GM23338 (cell line): Measurements from ENCODE around the gene NECAP2. TPM values are rescaled to one million over a fixed set of nuclear protein-coding genes. Genes with fewer than 3 reads are reported as not detected.
"Not testable (repeated sequence)": the region's sequence is repeated elsewhere in the genome, so short reads cannot be mapped to it uniquely, and the experiment has no call there.

Source experiments
- ATAC-seq: fragments of 200-7000 bp; cut with Tn5 transposase; 3 replicates; pipeline ENCODE4 v1.9.1; 2020
- DNase-seq: peaks from one replicate; pipeline ENCODE4 v3.0.0-alpha.2; 2015; ENCODE audit warnings: low spot score
- H2AFZ ChIP-seq: fragments of 200-600 bp; sonication (generic); 2 replicates; pipeline ENCODE4 v1.8.0; 2016; ENCODE audit warnings: antibody characterized with exemption, mild to moderate bottlenecking, moderate library complexity
- H3F3A ChIP-seq: fragments of 200-600 bp; sonication (generic); replicated peaks from 2 replicates; pipeline ENCODE4 v1.8.0; 2017; ENCODE audit warnings: antibody characterized with exemption, mixed run types, low read depth
- H3K27ac ChIP-seq: fragments of 200-600 bp; sonication (generic); 2 replicates; pipeline ENCODE4 v1.6.1; 2016; ENCODE audit warnings: low read depth
- H3K27me3 ChIP-seq: fragments of 200-600 bp; sonication (generic); 2 replicates; pipeline ENCODE4 v1.8.0; 2016; ENCODE audit warnings: mild to moderate bottlenecking, mixed run types, moderate library complexity; ENCODE audit not compliant: insufficient read depth
- H3K36me3 ChIP-seq: fragments of 200-600 bp; sonication (generic); 2 replicates; pipeline ENCODE4 v1.8.0; 2016; ENCODE audit warnings: mild to moderate bottlenecking; ENCODE audit not compliant: insufficient read depth
- H3K4me1 ChIP-seq: fragments of 200-600 bp; sonication (generic); 2 replicates; pipeline ENCODE4 v1.8.0; 2016; ENCODE audit warnings: mild to moderate bottlenecking, moderate library complexity; ENCODE audit not compliant: insufficient read depth
- H3K4me2 ChIP-seq: fragments of 200-600 bp; sonication (generic); 2 replicates; pipeline ENCODE4 v1.7.1; 2017; ENCODE audit warnings: mixed run types
- H3K4me3 ChIP-seq: fragments of 200-600 bp; sonication (generic); 2 replicates; pipeline ENCODE4 v1.6.1; 2016; ENCODE audit warnings: mixed run types
- H3K79me2 ChIP-seq: fragments of 200-600 bp; sonication (generic); replicated peaks from 2 replicates; pipeline ENCODE4 v1.8.0; 2017; ENCODE audit warnings: mild to moderate bottlenecking; ENCODE audit not compliant: insufficient read depth
- H3K9me2 ChIP-seq: fragments of 200-600 bp; sonication (generic); 2 replicates; pipeline ENCODE4 v1.8.0; 2017; ENCODE audit not compliant: insufficient read depth
- H4K20me1 ChIP-seq: fragments of 200-600 bp; sonication (generic); replicated peaks from 2 replicates; pipeline ENCODE4 v1.8.0; 2017; ENCODE audit warnings: mild to moderate bottlenecking; ENCODE audit not compliant: insufficient read depth
- H3K27ac Mint-ChIP-seq: 2 replicates; pipeline ENCODE4 v1.8.0; 2020; ENCODE audit warnings: inconsistent platforms, mild to moderate bottlenecking, moderate library complexity, mixed read lengths
- H3K27me3 Mint-ChIP-seq: 3 replicates; pipeline ENCODE4 v1.8.0; 2022; ENCODE audit warnings: low read depth, mild to moderate bottlenecking, moderate library complexity, mixed read lengths, inconsistent platforms; ENCODE audit not compliant: insufficient read depth, poor library complexity
- H3K36me3 Mint-ChIP-seq: 3 replicates; pipeline ENCODE4 v1.8.0; 2021; ENCODE audit warnings: low read depth, mild to moderate bottlenecking, inconsistent platforms, moderate library complexity, mixed read lengths
- H3K4me1 Mint-ChIP-seq: 3 replicates; pipeline ENCODE4 v1.8.0; 2020; ENCODE audit warnings: mild to moderate bottlenecking, inconsistent platforms, mixed read lengths
- H3K4me3 Mint-ChIP-seq: 3 replicates; pipeline ENCODE4 v1.8.0; 2021; ENCODE audit warnings: moderate library complexity, mild to moderate bottlenecking, inconsistent platforms, mixed read lengths
- H3K9me3 Mint-ChIP-seq: 3 replicates; pipeline ENCODE4 v1.8.0; 2020; ENCODE audit warnings: moderate library complexity, mild to moderate bottlenecking, inconsistent platforms, mixed read lengths
- CREB1 ChIP-seq: fragments of 250-450 bp; sonication (Bioruptor Pico); IDR thresholded peaks from 2 replicates; pipeline ENCODE4 v1.5.0; 2020; ENCODE audit warnings: low read depth, mild to moderate bottlenecking, moderate library complexity
- EZH2phosphoT487 ChIP-seq: fragments of 200-600 bp; sonication (generic); IDR thresholded peaks from one replicate; pipeline ENCODE4 v1.8.1; 2018; ENCODE audit warnings: antibody characterized with exemption; ENCODE audit not compliant: unreplicated experiment
- STAT1 ChIP-seq: IDR thresholded peaks from one replicate; pipeline ENCODE4 v1.6.1; 2016; ENCODE audit warnings: antibody characterized with exemption; ENCODE audit not compliant: unreplicated experiment
- polyA plus RNA-seq: library from polyadenylated mRNA; unstranded; fragments of >200 nt; fragmentation: Nextera tagmentation; extraction: Ambion mirVana; gene quantifications from 2 replicates; pipeline ENCODE4 v1.2.1, GENCODE V29; 2016
- total RNA-seq: library from RNA; depleted of rRNA; stranded (reverse); fragments of >200 nt; shearing (Covaris generic); gene quantifications from 2 replicates; pipeline ENCODE4 v1.2.3, GENCODE V29; 2014
- TF ChIP-seq, protein P1 (sequence below), 2 experiments: fragments of 200-600 bp in 1 of 2; sonication (generic) in 1 of 2; conservative IDR thresholded peaks; 2 replicates each; pipeline versions ENCODE4 v1.5.1 to v1.6.1; 2016 to 2017; ENCODE audit warnings: antibody characterized with exemption in 2 of 2, low read depth in 2 of 2, mild to moderate bottlenecking in 2 of 2, moderate library complexity in 1 of 2
- TF ChIP-seq, protein P2 (sequence below): IDR thresholded peaks from 2 replicates; pipeline ENCODE4 v1.6.1; 2016; ENCODE audit warnings: antibody characterized with exemption
- TF ChIP-seq, protein P3 (sequence below): fragments of 250-450 bp; sonication (Bioruptor Pico); IDR thresholded peaks from 2 replicates; pipeline ENCODE4 v1.5.0; 2020; ENCODE audit warnings: mild to moderate bottlenecking, moderate library complexity

The NECAP2 gene
- total and polyA plus RNA-seq, 2 experiments from 2014 or later = 20.2 to 28.9 TPM

DNA sequence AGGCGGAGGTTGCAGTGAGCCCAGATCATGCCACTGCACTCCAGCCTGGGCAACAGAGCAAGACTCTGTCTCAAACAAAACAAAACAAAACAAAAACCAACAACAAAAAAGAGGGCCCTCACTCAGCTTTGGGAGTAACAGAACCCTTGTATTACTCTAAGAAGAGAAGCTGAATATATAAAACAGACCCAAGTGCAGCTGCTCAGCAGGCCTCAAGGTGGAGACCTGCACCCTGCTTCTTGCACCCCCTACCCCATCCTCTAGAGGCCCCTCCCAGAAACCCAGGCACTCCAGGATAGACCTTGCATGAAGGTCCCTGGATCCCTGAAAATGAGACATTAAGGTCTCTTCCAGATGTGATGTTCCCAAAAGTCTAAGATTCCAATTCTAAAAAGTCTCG lies 34.4 kb downstream of the NECAP2 start:
- H3K4me3 Mint-ChIP-seq, H3F3A ChIP-seq, H4K20me1 ChIP-seq, H3K27ac Mint-ChIP-seq, H3K4me1 Mint-ChIP-seq, H3K4me1 ChIP-seq, H3K27me3 ChIP-seq, H3K36me3 Mint-ChIP-seq, H3K4me2 ChIP-seq, H3K9me3 Mint-ChIP-seq, H2AFZ ChIP-seq, H3K79me2 ChIP-seq, H3K27me3 Mint-ChIP-seq, H3K36me3 ChIP-seq, H3K27ac ChIP-seq, H3K9me2 ChIP-seq, H3K4me3 ChIP-seq: not testable (repeated sequence)
- ATAC-seq (peak; percentile 98), DNase-seq (peak; percentile 76)
- TF ChIP-seq, protein P1, sequence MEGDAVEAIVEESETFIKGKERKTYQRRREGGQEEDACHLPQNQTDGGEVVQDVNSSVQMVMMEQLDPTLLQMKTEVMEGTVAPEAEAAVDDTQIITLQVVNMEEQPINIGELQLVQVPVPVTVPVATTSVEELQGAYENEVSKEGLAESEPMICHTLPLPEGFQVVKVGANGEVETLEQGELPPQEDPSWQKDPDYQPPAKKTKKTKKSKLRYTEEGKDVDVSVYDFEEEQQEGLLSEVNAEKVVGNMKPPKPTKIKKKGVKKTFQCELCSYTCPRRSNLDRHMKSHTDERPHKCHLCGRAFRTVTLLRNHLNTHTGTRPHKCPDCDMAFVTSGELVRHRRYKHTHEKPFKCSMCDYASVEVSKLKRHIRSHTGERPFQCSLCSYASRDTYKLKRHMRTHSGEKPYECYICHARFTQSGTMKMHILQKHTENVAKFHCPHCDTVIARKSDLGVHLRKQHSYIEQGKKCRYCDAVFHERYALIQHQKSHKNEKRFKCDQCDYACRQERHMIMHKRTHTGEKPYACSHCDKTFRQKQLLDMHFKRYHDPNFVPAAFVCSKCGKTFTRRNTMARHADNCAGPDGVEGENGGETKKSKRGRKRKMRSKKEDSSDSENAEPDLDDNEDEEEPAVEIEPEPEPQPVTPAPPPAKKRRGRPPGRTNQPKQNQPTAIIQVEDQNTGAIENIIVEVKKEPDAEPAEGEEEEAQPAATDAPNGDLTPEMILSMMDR (conservative IDR thresholded peaks at IDR 0.05; ENCODE audit: low read depth in 2 of 2) = peak; percentile 55 to 63

DNA sequence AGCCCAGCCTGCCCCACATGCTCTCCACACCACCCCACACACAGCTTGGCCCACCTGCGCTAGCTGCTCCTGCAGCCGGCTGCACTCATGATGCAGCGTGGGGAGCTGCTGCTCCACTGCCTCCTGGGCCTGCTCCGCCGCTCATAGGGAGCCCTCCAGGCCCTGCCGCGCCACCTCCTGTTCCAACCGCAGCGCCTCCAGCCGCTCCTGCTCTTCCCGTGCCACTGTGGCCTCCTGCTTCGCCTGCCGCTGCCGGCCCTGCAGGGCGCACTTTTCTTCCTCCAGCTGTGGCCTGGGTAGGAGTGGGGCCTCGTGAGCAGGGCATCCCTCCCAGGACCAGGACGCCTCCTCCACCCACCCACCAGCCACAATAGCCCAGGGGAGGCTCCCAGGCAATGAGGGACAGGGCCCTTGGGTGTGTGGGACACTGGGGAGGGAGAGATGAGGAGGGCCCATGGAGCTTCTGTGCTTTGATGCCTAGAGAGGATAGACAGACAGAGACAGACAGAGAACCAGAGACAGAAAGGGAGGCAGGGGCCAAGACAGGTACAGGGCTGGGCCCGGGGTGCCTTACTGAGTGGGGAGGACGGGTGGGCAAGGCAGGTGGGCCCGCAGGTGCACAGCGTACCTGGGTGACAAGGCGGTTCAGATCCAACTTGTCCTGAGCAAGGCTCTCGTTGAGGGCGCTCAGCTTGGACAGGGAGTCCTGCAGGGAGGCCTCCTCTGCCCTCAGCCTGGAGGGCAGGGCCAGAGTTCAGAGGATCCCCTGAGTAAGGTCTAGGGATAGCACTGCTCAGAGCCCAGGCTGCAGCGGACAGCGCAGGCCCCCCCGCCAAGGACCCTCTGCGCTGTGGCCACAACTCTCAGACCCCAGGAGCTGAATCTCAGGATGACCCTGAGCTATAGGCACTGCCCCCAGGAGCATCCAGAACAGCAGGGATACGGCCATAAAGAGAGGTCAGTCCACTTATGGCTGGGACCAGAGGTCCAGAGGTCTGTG lies 35.5 kb downstream of the NECAP2 start:
- H3K9me3 Mint-ChIP-seq, H3K4me3 Mint-ChIP-seq, H3K36me3 ChIP-seq, H3K79me2 ChIP-seq, H3F3A ChIP-seq, DNase-seq, H3K4me1 Mint-ChIP-seq, H3K27me3 Mint-ChIP-seq, H3K4me3 ChIP-seq, H3K27ac ChIP-seq, H4K20me1 ChIP-seq, H3K9me2 ChIP-seq, H3K4me2 ChIP-seq, H3K27me3 ChIP-seq, H3K4me1 ChIP-seq, H2AFZ ChIP-seq, H3K27ac Mint-ChIP-seq: not testable (repeated sequence)
- peak; percentile 23 for ATAC-seq
- peaks cover 18% of the 10 kb centered on the region; the same call in 2 of the 3 replicates for H3K36me3 Mint-ChIP-seq

DNA sequence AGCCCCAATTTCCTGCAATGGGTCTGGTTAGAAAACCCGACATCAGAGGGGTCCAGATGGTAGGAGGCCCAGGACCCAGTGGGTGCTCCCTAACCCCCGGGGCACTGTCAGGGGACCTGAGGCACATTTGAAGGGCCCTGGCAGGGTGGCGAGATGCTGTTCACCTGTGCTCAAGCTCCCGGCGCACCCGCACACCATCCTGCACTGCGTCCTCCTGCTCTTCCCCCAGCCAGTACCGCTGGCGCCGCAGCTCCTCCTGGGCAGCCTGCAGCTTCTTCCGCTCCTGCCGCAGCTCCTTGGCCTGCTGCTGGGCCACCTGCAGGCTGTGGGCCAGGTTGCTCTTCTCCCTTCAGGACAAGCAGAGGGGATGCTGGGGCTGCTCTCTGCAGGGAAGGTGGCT lies 37.6 kb downstream of the NECAP2 start:
- DNase-seq (no peak), ATAC-seq (no peak)
- peaks cover 9% of the 10 kb centered on the region; the same call in 1 of the 2 replicates for H3K36me3 ChIP-seq
- no peak overlapping the region for H2AFZ ChIP-seq
- no peak overlapping the region for H3K4me3 Mint-ChIP-seq
- no peaks in the 10 kb centered on the region for H4K20me1 ChIP-seq
- no peak overlapping the region for H3K4me2 ChIP-seq
- no peaks in the 10 kb centered on the region; the same call in 2 of the 3 replicates for H3K4me1 Mint-ChIP-seq
- H3K36me3 Mint-ChIP-seq = peaks cover 28% of the 10 kb centered on the region; the same call in 2 of the 3 replicates
- H3K79me2 ChIP-seq = no peaks in the 10 kb centered on the region
- no peaks in the 10 kb centered on the region for H3K27me3 ChIP-seq
- H3K27me3 Mint-ChIP-seq = peaks cover 5% of the 10 kb centered on the region
- H3K9me2 ChIP-seq = no peaks in the 10 kb centered on the region
- no peaks in the 10 kb centered on the region for H3K9me3 Mint-ChIP-seq
- H3F3A ChIP-seq = no peaks in the 10 kb centered on the region
- H3K27ac Mint-ChIP-seq = no peak overlapping the region
- H3K4me1 ChIP-seq = no peaks in the 10 kb centered on the region
- no peak overlapping the region for H3K4me3 ChIP-seq
- H3K27ac ChIP-seq = no peak overlapping the region
- TF ChIP-seq, protein P2, sequence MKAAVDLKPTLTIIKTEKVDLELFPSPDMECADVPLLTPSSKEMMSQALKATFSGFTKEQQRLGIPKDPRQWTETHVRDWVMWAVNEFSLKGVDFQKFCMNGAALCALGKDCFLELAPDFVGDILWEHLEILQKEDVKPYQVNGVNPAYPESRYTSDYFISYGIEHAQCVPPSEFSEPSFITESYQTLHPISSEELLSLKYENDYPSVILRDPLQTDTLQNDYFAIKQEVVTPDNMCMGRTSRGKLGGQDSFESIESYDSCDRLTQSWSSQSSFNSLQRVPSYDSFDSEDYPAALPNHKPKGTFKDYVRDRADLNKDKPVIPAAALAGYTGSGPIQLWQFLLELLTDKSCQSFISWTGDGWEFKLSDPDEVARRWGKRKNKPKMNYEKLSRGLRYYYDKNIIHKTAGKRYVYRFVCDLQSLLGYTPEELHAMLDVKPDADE = no peak
- TF ChIP-seq, protein P3, sequence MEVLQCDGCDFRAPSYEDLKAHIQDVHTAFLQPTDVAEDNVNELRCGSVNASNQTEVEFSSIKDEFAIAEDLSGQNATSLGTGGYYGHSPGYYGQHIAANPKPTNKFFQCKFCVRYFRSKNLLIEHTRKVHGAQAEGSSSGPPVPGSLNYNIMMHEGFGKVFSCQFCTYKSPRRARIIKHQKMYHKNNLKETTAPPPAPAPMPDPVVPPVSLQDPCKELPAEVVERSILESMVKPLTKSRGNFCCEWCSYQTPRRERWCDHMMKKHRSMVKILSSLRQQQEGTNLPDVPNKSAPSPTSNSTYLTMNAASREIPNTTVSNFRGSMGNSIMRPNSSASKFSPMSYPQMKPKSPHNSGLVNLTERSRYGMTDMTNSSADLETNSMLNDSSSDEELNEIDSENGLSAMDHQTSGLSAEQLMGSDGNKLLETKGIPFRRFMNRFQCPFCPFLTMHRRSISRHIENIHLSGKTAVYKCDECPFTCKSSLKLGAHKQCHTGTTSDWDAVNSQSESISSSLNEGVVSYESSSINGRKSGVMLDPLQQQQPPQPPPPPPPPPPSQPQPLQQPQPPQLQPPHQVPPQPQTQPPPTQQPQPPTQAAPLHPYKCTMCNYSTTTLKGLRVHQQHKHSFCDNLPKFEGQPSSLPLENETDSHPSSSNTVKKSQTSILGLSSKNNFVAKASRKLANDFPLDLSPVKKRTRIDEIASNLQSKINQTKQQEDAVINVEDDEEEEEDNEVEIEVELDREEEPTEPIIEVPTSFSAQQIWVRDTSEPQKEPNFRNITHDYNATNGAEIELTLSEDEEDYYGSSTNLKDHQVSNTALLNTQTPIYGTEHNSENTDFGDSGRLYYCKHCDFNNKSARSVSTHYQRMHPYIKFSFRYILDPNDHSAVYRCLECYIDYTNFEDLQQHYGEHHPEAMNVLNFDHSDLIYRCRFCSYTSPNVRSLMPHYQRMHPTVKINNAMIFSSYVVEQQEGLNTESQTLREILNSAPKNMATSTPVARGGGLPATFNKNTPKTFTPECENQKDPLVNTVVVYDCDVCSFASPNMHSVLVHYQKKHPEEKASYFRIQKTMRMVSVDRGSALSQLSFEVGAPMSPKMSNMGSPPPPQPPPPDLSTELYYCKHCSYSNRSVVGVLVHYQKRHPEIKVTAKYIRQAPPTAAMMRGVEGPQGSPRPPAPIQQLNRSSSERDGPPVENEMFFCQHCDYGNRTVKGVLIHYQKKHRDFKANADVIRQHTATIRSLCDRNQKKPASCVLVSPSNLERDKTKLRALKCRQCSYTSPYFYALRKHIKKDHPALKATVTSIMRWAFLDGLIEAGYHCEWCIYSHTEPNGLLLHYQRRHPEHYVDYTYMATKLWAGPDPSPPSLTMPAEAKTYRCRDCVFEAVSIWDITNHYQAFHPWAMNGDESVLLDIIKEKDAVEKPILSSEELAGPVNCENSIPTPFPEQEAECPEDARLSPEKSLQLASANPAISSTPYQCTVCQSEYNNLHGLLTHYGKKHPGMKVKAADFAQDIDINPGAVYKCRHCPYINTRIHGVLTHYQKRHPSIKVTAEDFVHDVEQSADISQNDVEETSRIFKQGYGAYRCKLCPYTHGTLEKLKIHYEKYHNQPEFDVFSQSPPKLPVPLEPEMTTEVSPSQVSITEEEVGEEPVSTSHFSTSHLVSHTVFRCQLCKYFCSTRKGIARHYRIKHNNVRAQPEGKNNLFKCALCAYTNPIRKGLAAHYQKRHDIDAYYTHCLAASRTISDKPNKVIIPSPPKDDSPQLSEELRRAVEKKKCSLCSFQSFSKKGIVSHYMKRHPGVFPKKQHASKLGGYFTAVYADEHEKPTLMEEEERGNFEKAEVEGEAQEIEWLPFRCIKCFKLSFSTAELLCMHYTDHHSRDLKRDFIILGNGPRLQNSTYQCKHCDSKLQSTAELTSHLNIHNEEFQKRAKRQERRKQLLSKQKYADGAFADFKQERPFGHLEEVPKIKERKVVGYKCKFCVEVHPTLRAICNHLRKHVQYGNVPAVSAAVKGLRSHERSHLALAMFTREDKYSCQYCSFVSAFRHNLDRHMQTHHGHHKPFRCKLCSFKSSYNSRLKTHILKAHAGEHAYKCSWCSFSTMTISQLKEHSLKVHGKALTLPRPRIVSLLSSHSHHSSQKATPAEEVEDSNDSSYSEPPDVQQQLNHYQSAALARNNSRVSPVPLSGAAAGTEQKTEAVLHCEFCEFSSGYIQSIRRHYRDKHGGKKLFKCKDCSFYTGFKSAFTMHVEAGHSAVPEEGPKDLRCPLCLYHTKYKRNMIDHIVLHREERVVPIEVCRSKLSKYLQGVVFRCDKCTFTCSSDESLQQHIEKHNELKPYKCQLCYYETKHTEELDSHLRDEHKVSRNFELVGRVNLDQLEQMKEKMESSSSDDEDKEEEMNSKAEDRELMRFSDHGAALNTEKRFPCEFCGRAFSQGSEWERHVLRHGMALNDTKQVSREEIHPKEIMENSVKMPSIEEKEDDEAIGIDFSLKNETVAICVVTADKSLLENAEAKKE = no peak
- TF ChIP-seq CREB1 (no peak), EZH2phosphoT487 (no peak), STAT1 (no peak)
